Transverse colon (tissue), 4 donors: ENCODE results near the gene LARGE1.
A peak's percentile ranks its signal among the peaks of the same experiment; 100 is the strongest.

ENCODE experiments used
- CTCF ChIP-seq, 5 experiments: fragments of 200-600 bp in 3 of 5; fragments of 450-650 bp in 2 of 5; sonication (generic) in 3 of 5; IDR thresholded peaks; 1 replicate in 2 of 5; 2 replicates in 3 of 5; pipeline ENCODE4 v1.5.1; 2016 to 2017; ENCODE audit warnings: antibody characterized with exemption in 5 of 5, inconsistent platforms in 3 of 5, mild to moderate bottlenecking in 2 of 5, moderate library complexity in 1 of 5
- EP300 ChIP-seq: sonication (generic); formaldehyde crosslinking; IDR thresholded peaks from one replicate; pipeline ENCODE4 v1.6.1; 2017; ENCODE audit warnings: antibody characterized with exemption, low read depth
- POLR2AphosphoS5 ChIP-seq, 3 donors: sonication (generic); formaldehyde crosslinking; IDR thresholded peaks; one replicate each; pipeline ENCODE4 v1.6.1; 2016; ENCODE audit warnings: antibody characterized with exemption in 3 of 3

GRCh38 chr22:33659448-33659847 lies 260.8 kb downstream of the LARGE1 start:
- no peak for TF ChIP-seq CTCF (IDR thresholded peaks at IDR 0.05)
- peak in 1 of 3 donors; percentile 41 for TF ChIP-seq POLR2AphosphoS5 (IDR thresholded peaks at IDR 0.05)
- TF ChIP-seq EP300, result no peak
